ENCODE measurements around the gene NFATC4. TPM values are rescaled to one million over a fixed set of nuclear protein-coding genes. Genes with fewer than 3 reads are reported as not detected.

Gene NFATC4
- total RNA-seq, 2 experiments from 2014 or later: not detected

GRCh38 chr14:24355009-24355408 is 13.0 kb upstream of the NFATC4 start:
- CTCF ChIA-PET: interaction anchor here (1.1 kb wide), 1 partner anchor 12 kb away, joined by 3 read pairs; no protein-coding TSS in a partner anchor

GRCh38 chr14:24356208-24356607 is 11.8 kb upstream of the NFATC4 start:
- Mint-ChIP-seq H3K36me3 (ENCODE audit: low read depth) (no peaks in the 10 kb centered on the region), H3K9me3 (no peaks in the 10 kb centered on the region), H3K27ac (no peak overlapping the region), H3K4me3 (no peak overlapping the region), H3K4me1 (ENCODE audit: low read depth) (no peaks in the 10 kb centered on the region), H3K27me3 (peaks cover 50% of the 10 kb centered on the region)
- POLR2A ChIA-PET: no interaction called here
- no peak for TF ChIP-seq CTCF (IDR thresholded peaks at IDR 0.05)
- Histone ChIP-seq H3K27me3 (ENCODE audit: control insufficient read depth in 1 of 2, insufficient read depth in 2 of 2, low read length in 2 of 2) (peaks cover 28 to 29% of the 10 kb centered on the region in 2 experiments), H3K4me3 (ENCODE audit: low read length) (no peak overlapping the region), H3K36me3 (ENCODE audit: insufficient read depth, low read length) (no peaks in the 10 kb centered on the region), H3K9me3 (ENCODE audit: control insufficient read depth in 1 of 2, insufficient read depth in 1 of 2, low read length in 2 of 2) (peaks cover 0 to 5% of the 10 kb centered on the region in 2 experiments), H3K27ac (ENCODE audit: low read depth in 1 of 2, low read length in 2 of 2) (no peak overlapping the region), H3K4me1 (ENCODE audit: insufficient read depth, low read length) (no peaks in the 10 kb centered on the region)
- CTCF ChIA-PET: no interaction called here
- DNase-seq: no peak
- ATAC-seq (ENCODE audit: poor library complexity): no peak
- intact Hi-C loops (cut with DNase I, micrococcal nuclease): no loop called here

More at GRCh38 chr14:24355009-24355408, 13.0 kb upstream of the NFATC4 start:
- Histone ChIP-seq H3K9me3 (ENCODE audit: control insufficient read depth in 1 of 2, insufficient read depth in 1 of 2, low read length in 2 of 2) (peaks cover 0 to 2% of the 10 kb centered on the region in 2 experiments), H3K4me3 (ENCODE audit: low read length) (no peak overlapping the region), H3K27ac (ENCODE audit: low read depth in 1 of 2, low read length in 2 of 2) (no peak overlapping the region), H3K4me1 (ENCODE audit: insufficient read depth, low read length) (no peaks in the 10 kb centered on the region), H3K27me3 (ENCODE audit: control insufficient read depth in 1 of 2, insufficient read depth in 2 of 2, low read length in 2 of 2) (peaks cover 20 to 29% of the 10 kb centered on the region in 2 experiments), H3K36me3 (ENCODE audit: insufficient read depth, low read length) (no peaks in the 10 kb centered on the region)
- no peak for TF ChIP-seq CTCF (IDR thresholded peaks at IDR 0.05)
- no peak overlapping the region for H3K4me3 Mint-ChIP-seq
- H3K36me3 Mint-ChIP-seq (ENCODE audit: low read depth): no peaks in the 10 kb centered on the region
- ATAC-seq (ENCODE audit: poor library complexity): no peak
- H3K27ac Mint-ChIP-seq: no peak overlapping the region
- POLR2A ChIA-PET: no interaction called here
- H3K27me3 Mint-ChIP-seq: peaks cover 55% of the 10 kb centered on the region
- intact Hi-C loops (cut with DNase I, micrococcal nuclease): no loop called here
- no peaks in the 10 kb centered on the region for H3K4me1 Mint-ChIP-seq (ENCODE audit: low read depth)
- no peaks in the 10 kb centered on the region for H3K9me3 Mint-ChIP-seq
- DNase-seq: no peak

- peaks cover 47% of the 10 kb centered on the region for H3K27me3 Mint-ChIP-seq
- no peaks in the 10 kb centered on the region for H3K36me3 Mint-ChIP-seq (ENCODE audit: low read depth)
- H3K4me3 Mint-ChIP-seq: no peak overlapping the region
- H3K36me3 ChIP-seq (ENCODE audit: insufficient read depth, low read length): no peaks in the 10 kb centered on the region
- DNase-seq (no peak), ATAC-seq (ENCODE audit: poor library complexity) (no peak)
- H3K9me3 Mint-ChIP-seq: no peaks in the 10 kb centered on the region
- CTCF ChIA-PET: interaction anchor here (2.7 kb wide), 1 partner anchor 27 kb away, joined by 7 read pairs; no protein-coding TSS in a partner anchor
- intact Hi-C loops (cut with DNase I, micrococcal nuclease): no loop called here
- TF ChIP-seq CTCF (IDR thresholded peaks at IDR 0.05): no peak
- H3K4me3 ChIP-seq (ENCODE audit: low read length): no peak overlapping the region
- no peaks in the 10 kb centered on the region for H3K4me1 ChIP-seq (ENCODE audit: insufficient read depth, low read length)
- peaks cover 2% of the 10 kb centered on the region for H3K4me1 Mint-ChIP-seq (ENCODE audit: low read depth)
- peaks cover 0 to 5% of the 10 kb centered on the region in 2 experiments for H3K9me3 ChIP-seq (ENCODE audit: control insufficient read depth in 1 of 2, insufficient read depth in 1 of 2, low read length in 2 of 2)
- POLR2A ChIA-PET: no interaction called here
- H3K27me3 ChIP-seq (ENCODE audit: control insufficient read depth in 1 of 2, insufficient read depth in 2 of 2, low read length in 2 of 2): peaks cover 20 to 25% of the 10 kb centered on the region in 2 experiments
- H3K27ac ChIP-seq (ENCODE audit: low read depth in 1 of 2, low read length in 2 of 2): no peak overlapping the region
- no peak overlapping the region for H3K27ac Mint-ChIP-seq
These were observed 7.7 kb upstream of the NFATC4 start for GRCh38 chr14:24360281-24360680.

All from CD4-positive, alpha-beta T cell (primary cell).